GM12891 (cell line): Measurements from ENCODE around the gene ZNF296.

ENCODE experiments used
- PAX5 ChIP-seq: IDR thresholded peaks from 2 replicates; pipeline ENCODE4 v1.6.1; 2011; ENCODE audit warnings: low read length, moderate library complexity, mild to moderate bottlenecking; ENCODE audit not compliant: insufficient read depth, severe bottlenecking
- POLR2A ChIP-seq: IDR thresholded peaks from 2 replicates; pipeline ENCODE4 v1.6.1; 2011; ENCODE audit warnings: low read depth, low read length, control low read depth
- POLR2AphosphoS5 ChIP-seq: IDR thresholded peaks from 2 replicates; pipeline ENCODE4 v1.6.1; 2011; ENCODE audit warnings: low read depth, low read length, control low read depth
- POU2F2 ChIP-seq: IDR thresholded peaks from 2 replicates; pipeline ENCODE4 v1.6.1; 2011; ENCODE audit warnings: low read depth, mild to moderate bottlenecking, control low read depth, low read length, moderate library complexity
- SPI1 ChIP-seq: IDR thresholded peaks from 2 replicates; pipeline ENCODE4 v1.6.1; 2011; ENCODE audit warnings: low read depth, low read length, control low read depth
- TAF1 ChIP-seq: IDR thresholded peaks from 2 replicates; pipeline ENCODE4 v1.6.1; 2011; ENCODE audit warnings: low read depth, low read length, control low read depth

- no peak; the same call in 1 of the 2 replicates for TF ChIP-seq POLR2AphosphoS5
- no peak for TF ChIP-seq POLR2A
- no peak for TF ChIP-seq TAF1
- TF ChIP-seq PAX5, result no peak
- TF ChIP-seq SPI1, result no peak
- TF ChIP-seq POU2F2, result no peak
These were observed 51.0 kb downstream of the ZNF296 start for GRCh38 chr19:45025264-45025663.
